HG03575 (cell line): ENCODE data around the gene TBCE.
"Not testable (repeated sequence)": the region's sequence is repeated elsewhere in the genome, so short reads cannot be mapped to it uniquely, and the experiment has no call there.

Experiments
- ATAC-seq: cut with Tn5 transposase; IDR thresholded peaks from one replicate; pipeline ENCODE4 v1.9.1; 2021; ENCODE audit not compliant: unreplicated experiment, insufficient number of reproducible peaks, low FRiP score; ENCODE audit errors: extremely low read depth

TBCE gene

DNA sequence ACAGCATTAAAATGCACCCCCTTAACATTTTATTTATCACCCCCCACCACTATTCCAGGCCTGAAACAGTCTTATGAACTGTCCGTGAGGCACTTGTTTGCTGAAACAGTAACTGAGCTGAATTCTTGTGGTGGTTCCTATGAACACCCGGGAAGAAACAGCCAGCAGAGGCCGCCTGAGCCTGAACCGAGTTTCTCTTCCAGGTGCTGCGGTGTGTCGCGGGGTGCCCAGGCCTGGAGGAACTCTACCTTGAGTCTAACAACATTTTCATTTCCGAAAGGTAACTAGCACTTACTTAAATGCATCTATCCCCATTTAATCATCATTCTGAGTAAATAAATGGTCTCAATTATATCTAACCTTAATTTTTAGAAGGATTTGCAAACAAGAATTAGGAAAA is 66.8 kb downstream of the TBCE start:
- ATAC-seq, result no peak

DNA sequence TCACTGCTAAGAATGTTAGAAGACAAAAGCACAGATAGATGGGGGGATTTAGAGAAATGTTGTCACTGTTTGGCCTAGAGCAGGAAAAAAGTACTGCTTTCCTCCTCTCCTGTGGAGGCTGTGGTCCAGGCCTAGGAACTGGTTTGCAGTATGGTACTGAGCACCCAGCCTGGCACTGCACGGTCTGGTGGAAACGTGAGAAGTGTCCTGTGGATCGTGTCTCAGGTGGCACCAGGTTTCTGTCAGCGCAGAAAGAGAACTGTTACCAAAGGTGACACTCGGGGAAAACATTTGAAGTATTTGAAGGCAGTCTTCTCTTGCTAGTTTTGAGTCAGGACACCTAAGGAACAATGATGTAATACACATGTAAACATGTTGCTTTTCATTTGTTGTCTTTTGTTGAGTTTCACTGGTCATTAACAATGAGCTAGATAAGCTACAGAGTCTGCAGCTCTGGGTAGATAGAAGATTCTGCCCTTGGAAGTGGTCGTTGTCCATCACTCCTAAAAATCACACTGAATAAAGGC is 74.0 kb downstream of the TBCE start:
- no peak for ATAC-seq

DNA sequence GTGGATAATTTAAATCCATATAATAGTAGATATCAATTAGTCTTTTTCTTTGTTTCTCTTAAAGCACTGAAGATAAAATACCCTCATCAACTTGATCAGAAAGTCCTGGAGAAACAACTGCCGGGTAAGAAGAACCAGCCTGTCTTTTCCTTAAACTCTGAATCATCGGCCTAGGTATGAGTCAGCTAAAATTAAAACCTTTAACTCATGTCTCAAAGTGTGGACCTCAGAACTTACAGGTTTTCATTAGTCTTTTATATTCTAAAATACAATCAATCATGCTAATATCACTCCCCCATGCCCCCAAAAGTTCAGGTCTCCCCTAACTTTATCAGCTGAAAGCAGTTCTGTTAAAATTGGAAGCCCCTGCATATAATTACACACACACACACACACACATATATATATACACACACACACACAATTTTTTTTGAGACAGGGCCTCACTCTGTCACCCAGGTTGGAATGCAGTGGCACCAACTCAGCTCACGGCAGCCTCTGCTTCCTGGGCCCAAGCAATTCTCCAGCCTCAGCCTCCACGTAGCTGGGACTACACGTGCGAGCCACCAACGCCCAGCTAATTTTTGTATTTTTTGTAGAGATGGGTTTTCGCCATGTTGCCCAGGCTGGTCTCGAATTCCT is 75.7 kb downstream of the TBCE start:
- no peak for ATAC-seq

DNA sequence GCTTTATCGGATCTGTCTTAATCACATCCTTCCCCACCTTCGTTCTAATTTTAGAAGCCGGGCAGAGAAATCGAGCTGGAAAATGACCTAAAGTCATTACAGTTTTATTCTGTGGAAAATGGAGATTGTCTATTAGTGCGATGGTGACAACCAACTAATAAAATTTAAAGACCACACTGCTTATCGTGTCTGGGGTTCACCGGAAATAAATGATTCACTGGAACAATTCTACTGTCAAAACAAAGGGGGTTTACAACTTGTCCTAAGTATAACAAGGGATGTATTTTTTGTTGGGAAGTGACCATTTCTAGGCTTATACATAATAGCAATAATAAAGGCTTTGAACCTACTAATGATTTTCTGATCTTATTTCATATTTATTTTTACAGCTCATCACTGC is 81.4 kb downstream of the TBCE start:
- no peak for ATAC-seq

- no peak for ATAC-seq
Observed at GRCh38 chr1:235450433-235450832, 83.2 kb downstream of the TBCE start.

GRCh38 chr1:235450886-235451483 is 83.8 kb downstream of the TBCE start:
- no peak for ATAC-seq

DNA sequence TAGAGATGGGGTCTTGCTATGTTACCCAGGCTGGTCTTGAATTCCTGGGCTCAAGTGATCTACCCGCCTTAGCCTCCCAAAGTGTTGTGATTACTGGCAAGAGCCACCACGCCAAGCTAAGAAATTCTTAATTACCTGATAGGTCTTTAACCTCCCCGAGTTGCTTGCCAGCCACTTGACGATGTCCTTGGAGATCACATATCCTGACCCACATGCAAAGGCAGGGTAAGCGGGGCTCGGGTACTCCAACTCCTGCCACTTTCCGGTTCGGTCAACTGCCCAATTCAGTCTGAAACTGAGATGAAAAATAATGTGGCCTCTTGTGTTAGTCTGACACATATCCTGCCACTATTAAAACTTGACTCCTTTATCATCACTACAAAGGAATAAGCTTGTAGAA is 86.8 kb downstream of the TBCE start:
- no peak for ATAC-seq

DNA sequence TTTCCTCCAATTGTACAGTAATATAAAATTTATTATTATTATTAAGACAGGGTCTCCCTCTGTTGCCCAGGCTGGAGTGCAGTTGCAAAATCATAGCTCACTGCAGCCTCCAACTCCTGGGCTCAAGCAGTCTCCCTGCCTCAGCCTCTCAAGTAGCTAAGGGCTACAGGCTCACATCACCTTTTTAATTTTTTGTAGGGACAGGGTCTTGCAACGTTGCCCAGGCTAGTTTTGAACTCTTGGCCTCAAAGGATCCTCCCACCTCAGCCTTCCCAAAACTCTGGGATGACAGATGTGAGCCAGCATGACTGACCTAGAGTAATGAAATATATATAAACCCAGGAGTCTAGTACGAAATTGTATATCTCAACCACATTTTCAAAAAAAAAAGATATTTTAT is 87.9 kb downstream of the TBCE start:
- ATAC-seq, result no peak

DNA sequence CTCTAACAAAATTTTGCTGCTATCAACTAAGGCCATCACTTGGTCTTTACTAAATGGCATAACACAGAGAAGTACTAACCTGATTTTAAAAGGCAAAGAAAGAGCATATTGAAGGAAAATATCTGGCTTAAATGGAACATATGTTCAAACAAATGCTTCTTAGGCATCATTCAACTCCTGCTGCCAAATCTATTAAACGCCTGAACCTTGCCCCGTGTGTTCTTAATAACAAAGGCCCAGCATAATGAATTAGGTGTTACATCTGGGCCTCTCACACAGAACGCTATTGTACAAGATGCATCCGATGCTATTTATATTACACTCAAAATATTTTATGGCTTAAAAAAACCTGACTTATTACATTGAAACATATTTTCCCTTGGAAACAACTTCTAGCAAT is 88.6 kb downstream of the TBCE start:
- no peak for ATAC-seq

GRCh38 chr1:235457856-235458255 is 90.6 kb downstream of the TBCE start:
- ATAC-seq, result not testable (repeated sequence)

- ATAC-seq, result no peak
Observed at GRCh38 chr1:235460770-235461169, 93.5 kb downstream of the TBCE start.

DNA sequence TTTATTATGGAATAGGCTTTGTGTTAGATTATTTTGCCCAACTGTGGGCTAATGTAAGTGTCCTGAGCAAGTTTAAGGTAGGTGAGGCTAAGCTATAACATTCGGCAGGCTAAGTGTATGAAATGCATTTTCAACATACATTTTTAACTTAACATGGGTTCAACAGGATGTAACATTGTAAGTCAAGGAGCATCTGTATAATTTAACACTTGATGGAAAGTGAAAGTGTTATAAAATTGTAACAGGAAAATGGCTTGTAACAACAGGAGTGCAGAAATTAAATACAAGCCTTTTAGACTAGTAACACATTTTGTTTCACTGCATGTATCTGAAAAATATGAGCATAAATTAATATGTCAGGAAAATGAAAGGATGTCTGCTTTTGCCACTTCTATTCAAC is 94.7 kb downstream of the TBCE start:
- ATAC-seq, result no peak

GRCh38 chr1:235462832-235463231 is 95.6 kb downstream of the TBCE start:
- ATAC-seq, result not testable (repeated sequence)

GRCh38 chr1:235465066-235465465 is 97.8 kb downstream of the TBCE start:
- no peak for ATAC-seq

DNA sequence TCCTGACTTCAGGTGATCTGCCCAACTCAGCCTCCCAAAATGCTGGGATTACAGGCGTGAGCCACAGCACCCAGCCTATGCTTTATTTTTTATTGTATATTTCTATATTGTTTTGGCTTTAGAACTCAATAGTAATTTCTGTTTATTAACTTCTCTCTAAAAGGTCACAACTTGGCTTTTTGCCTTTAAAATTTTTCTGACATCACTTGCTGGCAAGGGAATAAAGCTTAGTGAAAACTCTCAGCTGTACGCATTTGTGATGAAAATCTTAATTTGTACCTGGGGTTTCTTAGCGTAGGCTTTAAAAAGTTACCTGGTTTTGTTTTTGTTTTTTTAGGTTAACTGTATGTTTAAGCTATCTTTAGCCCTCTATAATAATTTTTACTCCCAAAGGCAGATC is 100.8 kb downstream of the TBCE start:
- no peak for ATAC-seq

- no peak for ATAC-seq
Observed at GRCh38 chr1:235468970-235469369, 101.7 kb downstream of the TBCE start.

DNA sequence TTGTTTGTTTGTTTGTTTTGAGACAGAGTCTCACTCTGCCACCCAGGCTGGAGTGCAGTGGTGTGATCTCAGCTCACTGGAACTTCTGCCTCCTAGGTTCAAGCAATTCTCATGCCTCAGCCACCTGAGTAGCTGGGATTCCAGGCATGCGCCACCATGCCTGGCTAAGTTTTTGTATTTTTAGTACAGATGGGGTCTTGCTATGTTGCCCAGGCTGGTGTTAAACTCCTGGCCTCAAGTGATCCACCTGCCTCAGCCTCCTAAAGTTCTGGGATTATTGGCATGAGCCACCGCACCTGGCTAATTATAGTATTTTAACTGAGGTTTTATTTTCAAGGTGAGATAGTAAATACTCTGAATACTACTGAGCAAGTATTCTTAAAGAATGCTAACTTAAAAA is 102.7 kb downstream of the TBCE start:
- ATAC-seq, result not testable (repeated sequence)

GRCh38 chr1:235470741-235471439 is 103.7 kb downstream of the TBCE start:
- no peak for ATAC-seq

- no peak for ATAC-seq
Observed at GRCh38 chr1:235473806-235474205, 106.6 kb downstream of the TBCE start.

- no peak for ATAC-seq
Observed at GRCh38 chr1:235483090-235483489, 115.9 kb downstream of the TBCE start.
